ENCODE data around the gene UGCG.
A peak's percentile ranks its signal among the peaks of the same experiment; 100 is the strongest.
"Not testable (repeated sequence)": the region's sequence is repeated elsewhere in the genome, so short reads cannot be mapped to it uniquely, and the experiment has no call there.

The UGCG gene

DNA sequence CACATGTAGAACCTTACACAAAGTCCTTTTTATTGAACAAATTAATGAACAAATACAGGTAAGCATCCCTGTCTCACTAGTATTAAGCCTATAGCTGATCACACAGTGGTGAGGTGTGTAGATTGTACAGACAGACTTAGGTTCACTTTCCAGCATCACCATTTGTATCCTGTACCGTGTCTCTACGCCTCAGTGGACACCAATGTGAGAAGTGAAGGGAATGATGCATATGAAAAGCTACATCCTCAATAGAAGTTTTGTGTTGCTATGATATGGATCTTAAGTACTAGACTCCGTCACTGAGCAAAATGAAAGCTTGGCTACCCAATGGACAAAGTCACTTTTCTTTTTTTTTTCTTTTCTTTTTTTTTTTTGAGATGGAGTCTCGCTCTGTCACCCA is 46.6 kb downstream of the UGCG start:
- DNase-seq: peak in 1 of 42 donors; percentile 14
- intact Hi-C loops (cut with DNase I): no loop called here

DNA sequence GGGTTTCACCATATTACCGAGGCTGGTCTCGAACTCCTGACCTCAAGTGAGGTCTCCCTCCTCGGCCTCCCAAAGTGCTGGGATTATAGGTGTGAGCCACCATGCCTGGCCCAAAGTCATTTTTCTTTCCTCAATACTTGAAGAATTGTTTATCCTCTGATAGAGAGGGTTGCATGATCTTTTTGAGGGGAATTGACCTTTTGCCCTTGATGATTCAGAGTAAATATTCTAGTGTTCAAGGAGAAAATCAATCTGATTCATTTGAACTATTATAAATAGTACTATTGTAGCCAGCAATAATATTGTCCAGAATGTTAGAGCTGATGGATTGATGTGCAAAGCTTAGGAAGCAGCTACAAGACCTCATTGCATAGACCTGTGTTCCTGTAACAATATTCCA is 47.1 kb downstream of the UGCG start:
- intact Hi-C loops (cut with DNase I): no loop called here
- peak in 1 of 42 donors; percentile 9 for DNase-seq

DNA sequence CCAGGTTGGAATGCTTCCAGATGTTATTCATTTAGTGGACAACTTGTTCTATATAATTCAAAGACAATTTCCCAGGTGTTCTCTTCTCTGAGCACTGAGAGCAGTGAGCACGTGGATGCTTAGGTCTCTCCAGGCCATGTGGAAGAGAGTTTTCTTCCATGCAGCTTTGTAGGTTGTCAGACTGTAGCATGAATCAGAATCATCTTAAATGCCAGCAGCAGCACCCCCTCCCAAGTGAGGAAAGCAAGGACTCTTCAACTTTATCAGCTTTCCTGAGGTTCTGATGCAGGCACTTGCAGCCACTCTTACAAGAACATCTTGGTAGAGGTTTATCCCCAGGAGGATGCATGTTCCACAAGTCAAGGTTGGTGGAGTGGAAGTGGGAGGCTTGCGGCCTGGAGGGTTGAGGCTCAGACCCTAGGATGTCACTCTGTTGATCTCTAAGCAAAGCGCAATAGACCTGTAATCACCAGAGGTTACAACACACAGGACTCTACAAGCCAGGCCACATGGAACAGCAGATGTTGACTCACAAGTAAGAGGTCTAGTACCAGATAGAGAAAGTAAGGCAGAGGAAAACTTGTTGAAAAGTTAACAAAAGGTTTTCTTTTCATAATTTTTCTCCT is 47.7 kb downstream of the UGCG start:
- intact Hi-C loops (cut with DNase I): no loop called here

DNA sequence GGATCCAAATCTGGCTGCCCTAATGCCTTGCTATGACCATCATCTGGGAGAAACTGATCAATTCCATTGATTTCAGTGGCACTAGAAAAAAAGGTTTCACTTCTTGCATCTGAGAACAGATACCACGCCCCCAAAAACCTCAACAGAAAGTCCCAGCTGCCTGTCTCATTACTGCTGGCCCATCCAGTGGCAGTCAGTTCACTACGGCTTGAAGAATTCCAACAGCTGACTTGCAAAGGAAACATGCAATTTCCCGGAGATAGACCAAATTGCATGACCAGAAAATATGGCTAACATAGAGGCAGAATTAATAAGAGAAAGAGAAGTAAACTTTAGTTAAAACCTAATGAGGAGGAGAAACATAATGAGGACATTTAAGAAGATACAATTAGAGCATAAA is 48.6 kb downstream of the UGCG start:
- intact Hi-C loops (cut with DNase I): no loop called here
- peak in 2 of 42 donors; percentile 10 to 35 for DNase-seq

More for the DNA sequence above, 47.7 kb downstream of the UGCG start:
- DNase-seq: peak in 1 of 42 donors; percentile 26

- intact Hi-C loops (cut with DNase I): not testable (repeated sequence)
- DNase-seq: peak in 2 of 42 donors; percentile 8 to 18
Observed at GRCh38 chr9:111948109-111948508, 51.5 kb downstream of the UGCG start.

DNA sequence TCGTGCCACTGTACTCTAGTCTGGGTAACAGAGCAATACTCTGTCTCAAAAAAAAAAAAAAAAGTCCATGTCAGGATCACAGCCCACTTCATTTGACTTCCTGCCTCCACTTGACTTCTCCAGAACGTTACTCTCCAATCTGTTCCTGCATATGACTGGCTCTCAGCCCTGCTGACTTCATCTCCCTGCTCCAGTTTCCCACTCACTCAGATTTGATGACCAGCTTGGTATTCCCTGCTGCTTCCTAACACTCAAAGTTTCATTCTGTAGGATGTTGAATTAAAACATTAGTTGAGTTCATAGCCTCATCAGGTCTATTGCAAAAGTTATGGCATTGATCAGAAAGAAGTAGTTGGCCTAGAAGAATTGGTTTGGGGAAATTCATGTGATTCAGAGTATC is 52.3 kb downstream of the UGCG start:
- intact Hi-C loops (cut with DNase I): no loop called here
- DNase-seq: peak in 2 of 42 donors; percentile 2 to 5

- intact Hi-C loops (cut with DNase I): no loop called here
- no peak for DNase-seq
Observed at GRCh38 chr9:111949919-111950318, 53.3 kb downstream of the UGCG start.

DNA sequence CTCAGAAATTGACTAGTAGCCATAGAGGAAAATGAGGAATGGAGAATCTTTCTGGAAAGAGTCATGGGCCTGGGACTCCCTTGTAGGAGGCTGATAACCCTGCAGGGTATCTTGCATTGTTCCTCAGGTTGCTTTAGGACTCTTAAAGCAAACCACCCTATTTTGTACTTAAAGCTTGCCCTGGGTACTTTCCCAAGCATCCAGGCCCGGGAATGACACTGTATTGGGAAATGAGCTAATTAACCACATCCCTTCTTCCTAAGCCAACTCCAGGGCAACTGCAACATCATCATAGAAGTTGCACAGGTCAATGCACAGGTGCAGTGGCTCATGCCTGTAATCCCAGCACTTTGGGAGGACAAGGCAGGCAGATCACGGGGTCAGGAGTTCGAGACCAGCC is 55.9 kb downstream of the UGCG start:
- DNase-seq: no peak
- intact Hi-C loops (cut with DNase I): no loop called here

DNA sequence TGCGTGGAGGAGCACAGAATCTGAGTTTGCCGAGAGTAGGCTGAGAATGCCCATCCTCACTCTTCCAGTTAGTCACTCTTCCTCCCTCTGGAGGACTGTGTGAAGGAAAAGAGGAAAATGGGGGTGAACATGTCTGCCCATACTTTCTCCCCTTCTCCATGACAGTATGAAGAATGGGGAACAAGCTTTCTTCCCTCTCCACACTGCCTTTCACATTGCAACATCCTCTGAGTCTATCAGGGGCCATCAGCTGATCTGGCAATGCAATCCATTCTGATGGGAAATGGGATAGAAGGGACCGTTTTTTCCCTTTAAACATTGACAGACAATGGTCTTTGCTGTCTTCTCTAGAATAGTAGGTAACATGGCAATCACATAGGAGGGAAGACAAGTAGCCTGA is 56.8 kb downstream of the UGCG start:
- intact Hi-C loops (cut with DNase I): no loop called here
- DNase-seq: peak in 1 of 42 donors; percentile 19

DNA sequence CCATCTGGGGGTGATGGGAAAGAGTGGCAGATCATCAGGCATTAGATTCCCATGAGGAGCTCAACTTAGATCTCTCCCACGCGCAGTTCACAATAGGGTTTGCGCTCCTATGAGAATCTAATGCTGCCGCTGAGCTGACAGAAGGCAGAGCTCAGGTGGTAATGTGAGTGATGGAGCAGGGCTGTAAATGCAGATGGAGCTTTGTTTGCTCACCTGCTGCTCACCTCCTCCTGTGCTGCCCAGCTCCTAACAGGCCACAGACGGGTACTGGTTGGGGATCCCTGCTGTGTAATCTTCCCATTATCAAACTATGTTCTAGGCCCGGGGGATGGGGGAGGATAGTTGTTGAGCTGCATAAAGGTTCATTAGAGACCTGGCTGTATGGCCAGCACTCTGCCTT is 58.4 kb downstream of the UGCG start:
- intact Hi-C loops (cut with DNase I): no loop called here
- peak in 6 of 42 donors; percentile 3 to 53 (median 31) for DNase-seq

DNA sequence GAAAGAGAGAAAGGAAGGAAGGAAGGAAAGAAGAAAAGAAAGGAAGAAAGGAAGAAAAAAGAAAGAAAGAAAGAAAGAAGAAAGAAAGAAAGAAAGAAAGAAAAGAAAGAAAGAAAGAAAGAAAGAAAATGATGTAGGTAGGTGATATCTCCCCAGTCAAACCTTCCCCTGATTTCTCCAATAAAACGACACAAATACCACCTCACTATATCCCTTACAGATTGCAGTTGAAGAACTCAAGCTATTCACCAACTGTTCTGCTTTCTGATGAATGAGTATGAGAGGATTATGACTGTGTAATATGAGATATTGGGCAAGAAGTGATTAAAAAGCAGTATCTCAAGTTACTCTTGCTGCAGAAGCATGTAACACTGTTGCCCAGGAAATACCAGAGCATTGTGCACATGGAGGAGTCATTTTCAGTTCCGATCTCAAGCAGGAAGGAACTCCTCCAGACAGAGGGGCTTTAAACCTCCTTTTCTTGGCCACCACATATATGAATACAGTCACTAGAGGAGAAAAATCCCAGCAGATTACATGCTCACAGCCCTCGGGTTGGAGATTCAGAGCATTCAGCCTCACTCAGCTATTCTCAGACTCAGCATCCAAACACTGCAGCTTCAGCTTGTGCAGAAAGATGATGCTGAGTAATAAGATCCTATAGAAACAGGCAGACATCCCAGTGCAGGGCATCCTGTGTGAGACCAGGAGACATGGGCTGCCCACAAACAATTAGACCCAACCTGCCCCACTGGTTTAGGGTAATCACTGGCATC is 61.4 kb downstream of the UGCG start:
- intact Hi-C loops (cut with DNase I): no loop called here
- peak in 7 of 42 donors; percentile 12 to 45 (median 17) for DNase-seq

DNA sequence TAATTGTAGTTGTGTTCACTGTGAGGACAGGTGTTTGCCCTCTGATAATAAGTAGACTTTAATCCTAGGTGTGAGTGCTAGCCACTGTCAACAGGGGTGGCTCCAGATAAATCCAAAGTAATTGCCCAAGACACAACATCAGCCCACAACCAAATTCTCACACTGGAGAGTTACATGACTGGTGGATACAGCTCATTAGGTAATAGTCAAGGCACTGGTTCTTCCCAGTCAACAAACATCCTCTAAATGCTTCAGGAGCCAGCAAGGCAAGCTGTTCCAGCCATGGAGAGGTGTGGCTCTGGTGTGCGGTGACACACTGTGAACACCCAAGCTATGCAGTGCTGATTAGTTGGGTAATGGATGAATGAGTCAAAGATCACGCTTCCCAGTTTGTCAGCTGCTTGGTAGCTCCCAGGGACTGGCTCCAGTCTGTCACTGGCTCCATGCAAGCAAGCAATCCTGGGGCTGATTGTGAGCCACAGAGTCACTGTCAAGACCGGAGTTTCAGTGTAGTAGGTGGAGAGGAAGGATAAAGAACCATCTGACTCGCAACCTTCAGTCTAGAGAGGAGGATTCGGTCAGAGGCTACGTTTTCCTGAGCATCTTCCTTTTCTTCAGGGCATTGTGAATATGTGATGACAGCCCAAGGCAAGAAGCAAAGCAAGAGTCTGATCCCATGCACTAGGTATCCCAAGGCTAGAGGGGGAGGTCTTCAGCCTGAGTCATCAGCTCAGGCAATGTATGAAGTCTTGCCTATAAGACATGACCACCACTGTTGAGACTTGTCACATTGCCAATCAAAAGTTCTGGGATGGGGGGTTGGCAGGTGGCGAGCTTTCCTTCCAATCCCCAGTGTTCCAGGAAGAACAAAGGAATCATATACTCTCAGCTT is 63.1 kb downstream of the UGCG start:
- DNase-seq: no peak

DNA sequence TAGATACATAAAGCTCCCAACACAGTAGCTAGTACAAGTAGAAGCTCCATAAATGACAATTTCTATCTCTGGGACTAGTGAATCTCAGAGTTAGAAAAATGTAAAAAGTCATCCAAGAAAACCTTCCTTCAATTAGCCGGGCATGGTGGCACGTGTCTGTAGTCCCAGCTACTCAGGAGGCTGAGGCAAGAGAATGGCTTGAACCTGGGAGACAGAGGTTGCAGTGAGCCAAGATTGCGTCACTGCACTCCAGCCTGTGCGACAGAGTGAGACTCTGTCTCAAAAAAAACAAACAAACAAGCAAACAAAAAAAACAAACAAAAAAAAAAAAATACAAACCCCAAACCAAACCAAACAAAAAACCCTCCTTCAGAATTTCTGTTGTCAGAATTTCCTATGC is 63.9 kb downstream of the UGCG start:
- DNase-seq; intact Hi-C loops (cut with DNase I): not testable (repeated sequence)

More for the DNA sequence above, 63.1 kb downstream of the UGCG start:
- intact Hi-C loops (cut with DNase I): no loop called here

DNA sequence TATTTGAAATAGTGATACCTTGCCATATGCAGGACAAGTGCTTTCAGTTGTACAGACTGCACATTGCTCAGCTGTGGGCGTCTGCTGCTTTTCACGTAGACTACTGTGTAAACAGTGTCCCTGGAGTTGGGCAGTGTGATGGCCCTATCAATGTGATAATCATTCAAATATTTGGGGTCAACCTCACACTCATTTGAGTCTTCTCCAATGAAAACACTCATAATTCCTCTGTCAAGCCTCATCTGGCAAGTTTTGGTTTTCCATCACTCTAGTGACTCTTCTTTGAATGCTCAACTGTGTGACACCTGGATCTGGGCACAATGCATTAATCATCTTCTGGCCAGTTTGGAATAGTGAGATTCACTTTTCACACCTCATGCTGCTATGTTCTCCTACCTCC is 64.4 kb downstream of the UGCG start:
- intact Hi-C loops (cut with DNase I): no loop called here
- DNase-seq: no peak

DNA sequence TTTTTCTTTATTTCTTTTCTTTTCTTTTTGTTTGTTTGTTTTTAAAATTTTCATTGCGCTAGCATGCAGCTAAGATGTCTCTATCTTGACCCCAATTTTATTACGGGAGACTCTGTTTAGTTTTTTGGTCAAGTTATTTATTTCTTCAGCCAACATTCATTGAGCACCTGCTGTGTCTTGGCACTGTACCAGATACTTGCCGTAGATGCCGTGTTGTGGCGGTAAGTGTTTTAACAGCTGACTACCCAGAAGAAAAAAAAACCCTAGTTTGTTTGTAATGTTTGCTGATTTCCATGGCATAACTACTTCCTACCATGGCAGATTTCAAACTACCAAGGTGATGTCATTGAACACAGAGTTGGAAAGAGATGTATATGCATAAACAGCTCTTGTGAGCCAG is 65.0 kb downstream of the UGCG start:
- intact Hi-C loops (cut with DNase I): no loop called here

DNA sequence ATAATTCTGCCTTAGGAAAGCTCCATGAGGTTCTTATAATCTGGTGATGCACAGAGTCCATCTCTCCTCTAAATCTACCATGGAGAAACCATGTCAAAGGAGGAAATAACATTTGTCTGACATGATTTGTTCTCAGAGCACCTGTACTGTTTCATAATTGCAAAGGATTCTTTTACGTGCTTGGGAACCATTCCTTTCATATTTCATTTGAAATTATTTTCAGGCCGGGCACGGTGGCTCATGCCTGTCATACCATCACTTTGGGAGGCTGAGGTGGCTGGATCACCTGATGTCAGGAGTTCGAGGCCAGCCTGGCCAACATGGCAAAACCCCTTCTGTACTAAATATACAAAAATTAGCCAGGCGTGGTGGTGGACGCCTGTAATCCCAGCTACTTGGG is 65.4 kb downstream of the UGCG start:
- intact Hi-C loops (cut with DNase I): no loop called here
- no peak for DNase-seq

More for the DNA sequence above, 65.0 kb downstream of the UGCG start:
- no peak for DNase-seq

- DNase-seq: no peak
Observed at GRCh38 chr9:111963995-111964394, 67.4 kb downstream of the UGCG start.

DNA sequence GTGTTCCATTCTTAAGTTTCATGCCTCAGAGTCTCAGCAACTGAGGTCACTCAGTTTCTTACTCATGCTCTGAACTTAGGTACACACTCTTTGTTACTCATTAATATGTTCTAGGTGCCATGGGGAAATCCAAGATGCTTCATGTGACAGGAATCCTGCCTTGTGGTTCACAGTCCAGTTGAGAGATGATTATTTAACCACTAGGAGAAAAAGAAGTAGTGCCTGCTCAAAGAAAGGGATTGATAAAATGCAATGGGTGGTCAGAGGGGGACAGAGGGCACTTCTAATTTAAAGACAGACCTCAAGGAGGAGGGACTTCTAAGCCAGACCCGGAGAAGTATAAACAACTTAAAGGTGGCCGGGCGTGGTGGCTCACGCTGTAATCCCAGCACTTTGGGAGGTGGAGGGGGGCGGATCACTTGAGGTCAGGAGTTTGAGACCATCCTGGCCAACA is 69.0 kb downstream of the UGCG start:
- no peak for DNase-seq
- intact Hi-C loops (cut with DNase I): no loop called here

More at GRCh38 chr9:111963995-111964394, 67.4 kb downstream of the UGCG start:
- intact Hi-C loops (cut with DNase I): no loop called here

DNA sequence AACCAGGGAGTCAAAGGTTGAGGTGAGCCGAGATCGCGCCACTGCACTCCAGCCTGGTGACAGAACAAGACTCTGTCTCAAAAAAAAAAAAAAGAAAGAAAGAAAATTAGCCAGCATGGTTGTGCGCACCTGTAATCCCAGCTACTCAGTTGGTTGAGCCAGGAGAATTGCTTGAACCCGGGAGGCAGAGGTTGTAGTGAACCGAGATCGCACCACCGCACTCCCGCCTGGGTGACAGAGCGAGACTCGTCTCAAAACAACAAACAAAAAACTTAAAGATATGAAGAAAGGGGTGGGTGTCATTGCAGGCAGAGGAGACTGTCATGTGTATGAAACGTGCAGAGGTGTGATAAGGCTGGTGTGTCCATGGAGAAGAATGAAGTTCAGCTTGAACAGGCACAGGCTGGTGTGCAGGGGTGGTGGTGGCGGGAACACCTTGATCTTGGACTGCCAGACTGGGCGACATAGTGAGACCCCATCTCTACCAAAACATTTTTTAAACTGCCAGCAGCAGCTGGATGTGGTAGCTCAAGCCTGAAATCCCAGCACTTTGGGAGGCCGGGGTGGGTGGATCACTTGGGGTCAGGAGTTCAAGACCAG is 69.6 kb downstream of the UGCG start:
- intact Hi-C loops (cut with DNase I): no loop called here
- no peak for DNase-seq

Measured in head of caudate nucleus (tissue), 42 donors.